OCI-M2 (cell line): Measurements from ENCODE around the gene EFHD1.
"Not testable (repeated sequence)": the region's sequence is repeated elsewhere in the genome, so short reads cannot be mapped to it uniquely, and the experiment has no call there.

Source experiments
- DNase-seq: peaks from one replicate; lab custom pipeline; 2025; ENCODE audit not compliant: unreplicated experiment; lab: John Stamatoyannopoulos, UW

The EFHD1 gene

GRCh38 chr2:232647261-232647660 lies 13.9 kb downstream of the EFHD1 start:
- no peak for DNase-seq

GRCh38 chr2:232649033-232649432 lies 15.6 kb downstream of the EFHD1 start:
- DNase-seq, result no peak

- no peak for DNase-seq
These were observed 19.1 kb downstream of the EFHD1 start for GRCh38 chr2:232652505-232652851.

- DNase-seq, result no peak
These were observed 20.0 kb downstream of the EFHD1 start for GRCh38 chr2:232653441-232653840.

- no peak for DNase-seq
These were observed 22.0 kb downstream of the EFHD1 start for GRCh38 chr2:232655392-232655791.

- DNase-seq, result no peak
These were observed 24.9 kb downstream of the EFHD1 start for GRCh38 chr2:232658217-232658785.

- no peak for DNase-seq
These were observed 26.0 kb downstream of the EFHD1 start for GRCh38 chr2:232659359-232659758.

- no peak for DNase-seq
These were observed 29.3 kb downstream of the EFHD1 start for GRCh38 chr2:232662486-232663260.

GRCh38 chr2:232666051-232666805 lies 32.8 kb downstream of the EFHD1 start:
- DNase-seq, result no peak

- DNase-seq, result no peak
These were observed 34.7 kb downstream of the EFHD1 start for GRCh38 chr2:232667989-232668583.

GRCh38 chr2:232668805-232669444 lies 35.5 kb downstream of the EFHD1 start:
- no peak for DNase-seq

GRCh38 chr2:232672588-232672987 lies 39.2 kb downstream of the EFHD1 start:
- no peak for DNase-seq

- no peak for DNase-seq
These were observed 41.1 kb downstream of the EFHD1 start for GRCh38 chr2:232674491-232674890.

- no peak for DNase-seq
These were observed 42.0 kb downstream of the EFHD1 start for GRCh38 chr2:232675381-232675780.

- no peak for DNase-seq
These were observed 46.6 kb downstream of the EFHD1 start for GRCh38 chr2:232680006-232680405.

- no peak for DNase-seq
These were observed 48.1 kb downstream of the EFHD1 start for GRCh38 chr2:232681527-232681926.

- DNase-seq, result no peak
These were observed 50.0 kb downstream of the EFHD1 start for GRCh38 chr2:232683368-232683767.

- DNase-seq, result not testable (repeated sequence)
These were observed 52.0 kb downstream of the EFHD1 start for GRCh38 chr2:232685391-232685790.

GRCh38 chr2:232687382-232688160 lies 54.2 kb downstream of the EFHD1 start:
- DNase-seq, result no peak

- DNase-seq, result no peak
These were observed 54.8 kb downstream of the EFHD1 start for GRCh38 chr2:232688201-232688600.
